NCI-H1105 (cell line): Measurements from ENCODE around the gene IL27RA.
"Not testable (repeated sequence)": the region's sequence is repeated elsewhere in the genome, so short reads cannot be mapped to it uniquely, and the experiment has no call there.

Experiments
- DNase-seq: peaks from one replicate; lab custom pipeline; 2025; lab: John Stamatoyannopoulos, UW

Gene IL27RA

DNA sequence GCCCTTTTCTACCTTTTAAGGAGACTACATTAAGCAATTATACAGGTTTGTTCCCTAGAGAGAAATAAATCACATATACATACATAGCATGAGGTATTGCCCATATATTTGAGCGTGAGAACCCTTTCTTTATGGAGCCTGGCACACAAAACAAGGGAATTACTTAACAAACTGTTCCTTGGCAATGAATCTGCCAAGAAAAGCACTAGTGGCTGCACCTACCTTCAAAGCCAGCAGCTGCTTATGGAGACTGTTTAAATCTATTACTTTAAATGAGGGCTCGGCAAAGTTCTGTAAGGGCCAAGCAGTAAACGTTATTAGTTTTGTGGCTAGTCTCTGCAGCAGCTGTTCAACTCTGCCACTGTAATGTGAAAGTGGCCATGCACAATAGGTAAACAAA lies 32.5 kb upstream of the IL27RA start:
- DNase-seq, result no peak

DNA sequence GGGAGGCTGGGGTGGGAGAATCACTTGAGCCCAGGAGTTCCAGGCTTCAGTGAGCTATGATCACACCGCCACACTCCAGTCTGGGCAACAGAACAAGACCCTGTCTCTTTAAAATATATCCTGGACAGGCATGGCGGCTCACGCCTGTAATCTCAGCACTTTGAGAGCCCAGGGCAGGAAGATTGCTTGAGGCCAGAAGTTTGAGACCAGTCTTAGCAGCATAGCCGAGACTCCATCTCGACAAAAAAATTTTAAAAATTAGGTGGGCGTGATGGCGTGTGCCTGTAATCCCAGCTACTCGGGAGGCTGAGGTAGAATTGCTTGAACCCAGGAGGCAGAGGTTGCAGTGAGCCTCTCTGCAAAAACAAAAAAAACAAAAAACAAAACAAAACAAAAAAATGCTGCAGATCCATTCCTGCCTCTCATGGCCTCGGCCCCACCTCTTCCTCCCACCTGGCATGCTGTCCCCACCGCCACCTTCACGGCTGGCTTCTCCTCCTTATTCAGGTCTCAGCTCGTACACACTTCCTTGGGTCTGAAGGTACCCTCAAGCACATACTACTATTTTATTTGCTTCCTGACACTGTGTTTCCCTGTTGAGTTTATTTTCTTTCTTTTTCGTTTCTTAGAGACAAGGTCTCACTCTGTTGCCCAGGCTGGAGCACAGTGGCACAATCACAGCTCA lies 30.7 kb upstream of the IL27RA start:
- no peak for DNase-seq

DNA sequence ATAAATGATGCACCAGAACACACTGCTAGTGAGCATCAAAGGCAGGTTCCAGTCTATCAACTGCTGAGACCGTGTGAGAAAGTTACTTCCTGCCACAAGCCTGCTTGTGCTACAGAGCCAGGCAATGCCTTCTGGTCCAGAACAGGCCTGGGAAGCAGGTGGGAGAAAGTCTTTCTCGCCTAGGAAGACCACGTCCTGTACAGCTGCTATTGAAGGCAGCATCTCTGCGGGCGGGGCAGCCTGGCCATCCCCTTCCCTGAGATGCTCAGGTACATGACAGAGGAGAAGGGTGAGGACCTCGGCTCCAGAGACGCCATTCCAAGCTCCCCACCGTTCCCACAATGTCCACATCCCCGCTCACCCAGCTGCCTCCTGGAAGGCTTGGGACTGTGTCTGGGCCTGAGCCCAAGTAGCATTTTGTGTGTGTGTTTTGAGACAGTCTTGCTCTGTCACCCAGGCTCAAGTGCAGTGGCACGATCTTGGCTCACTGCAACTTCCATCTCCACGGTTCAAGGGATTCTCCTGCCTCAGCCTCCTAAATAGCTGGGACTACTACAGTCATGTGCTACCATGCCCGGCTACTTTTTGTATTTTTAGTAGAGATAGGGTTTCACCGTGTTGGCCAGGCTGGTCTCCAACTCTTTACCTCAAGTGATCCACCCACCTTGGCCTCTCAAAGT lies 28.9 kb upstream of the IL27RA start:
- no peak for DNase-seq

DNA sequence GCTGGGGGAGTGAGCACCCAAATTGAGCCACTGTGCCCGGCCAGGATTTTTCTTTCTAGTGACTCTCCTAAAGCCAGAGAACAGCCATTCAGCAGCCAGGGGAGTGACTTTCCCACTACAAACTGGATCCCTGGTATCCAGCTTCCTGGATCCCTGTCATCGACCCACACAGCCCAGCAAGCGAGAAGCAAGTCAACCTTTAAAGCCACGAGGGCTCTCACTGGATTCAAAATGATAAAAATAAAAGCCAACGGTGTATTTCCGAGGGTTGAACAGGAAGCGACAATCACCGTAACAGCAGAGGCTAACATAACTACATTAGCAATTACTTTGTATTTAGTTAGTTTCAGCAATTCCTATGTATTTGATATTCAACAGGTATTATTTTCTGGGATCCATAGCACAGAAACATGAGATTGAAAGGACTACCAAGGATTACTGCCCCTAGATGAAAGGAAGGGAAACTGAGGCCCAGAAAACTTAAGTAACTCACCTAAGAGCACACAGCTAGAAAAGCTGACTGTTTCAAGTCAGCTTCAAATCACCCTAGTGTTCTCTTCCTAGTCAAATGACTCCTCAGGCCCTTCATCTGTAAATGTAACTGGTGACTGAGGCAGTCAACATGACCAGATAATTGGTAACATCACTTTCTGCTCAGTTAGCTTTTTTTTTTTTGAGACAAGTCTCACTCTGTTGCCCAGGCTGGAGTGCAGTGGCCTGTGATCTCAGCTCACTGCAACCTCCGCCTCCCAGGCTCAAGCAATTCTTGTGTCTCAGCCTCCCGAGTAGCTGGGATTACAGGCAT lies 28.1 kb upstream of the IL27RA start:
- no peak for DNase-seq

DNA sequence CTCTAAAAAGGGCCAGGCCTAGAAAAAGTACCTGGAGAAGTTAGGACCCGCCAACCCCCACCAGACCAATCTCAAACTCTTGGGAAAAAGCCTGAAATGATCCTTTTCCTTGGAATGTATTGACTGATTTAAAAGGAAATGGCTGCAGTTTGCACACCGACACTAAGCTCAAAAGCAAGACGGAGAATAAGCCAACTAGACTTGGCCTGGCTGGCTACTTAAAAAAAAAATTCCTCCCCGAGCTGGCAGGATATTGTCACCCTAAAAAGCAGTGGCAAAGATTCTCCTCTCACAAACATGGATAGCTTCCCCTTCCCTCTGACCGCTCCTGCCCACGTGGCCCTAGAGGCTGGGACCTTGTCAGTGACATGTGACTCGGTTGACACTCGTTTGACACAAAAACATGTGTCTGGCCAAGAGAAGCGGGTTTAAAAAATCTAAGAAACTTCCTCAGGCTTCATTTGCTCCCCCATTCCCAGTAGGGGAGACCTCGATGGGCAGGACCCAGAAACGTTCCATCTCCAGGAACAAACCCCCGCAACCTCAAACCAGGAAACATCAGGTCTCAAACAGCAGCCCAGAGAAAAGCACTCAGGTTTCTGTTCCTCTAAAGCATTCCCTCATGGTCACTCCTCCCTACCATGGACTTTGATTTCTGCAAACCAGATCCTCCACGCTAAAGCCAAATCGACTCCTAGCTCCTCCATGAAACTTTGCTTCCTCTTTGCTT lies 26.8 kb upstream of the IL27RA start:
- DNase-seq, result no peak

DNA sequence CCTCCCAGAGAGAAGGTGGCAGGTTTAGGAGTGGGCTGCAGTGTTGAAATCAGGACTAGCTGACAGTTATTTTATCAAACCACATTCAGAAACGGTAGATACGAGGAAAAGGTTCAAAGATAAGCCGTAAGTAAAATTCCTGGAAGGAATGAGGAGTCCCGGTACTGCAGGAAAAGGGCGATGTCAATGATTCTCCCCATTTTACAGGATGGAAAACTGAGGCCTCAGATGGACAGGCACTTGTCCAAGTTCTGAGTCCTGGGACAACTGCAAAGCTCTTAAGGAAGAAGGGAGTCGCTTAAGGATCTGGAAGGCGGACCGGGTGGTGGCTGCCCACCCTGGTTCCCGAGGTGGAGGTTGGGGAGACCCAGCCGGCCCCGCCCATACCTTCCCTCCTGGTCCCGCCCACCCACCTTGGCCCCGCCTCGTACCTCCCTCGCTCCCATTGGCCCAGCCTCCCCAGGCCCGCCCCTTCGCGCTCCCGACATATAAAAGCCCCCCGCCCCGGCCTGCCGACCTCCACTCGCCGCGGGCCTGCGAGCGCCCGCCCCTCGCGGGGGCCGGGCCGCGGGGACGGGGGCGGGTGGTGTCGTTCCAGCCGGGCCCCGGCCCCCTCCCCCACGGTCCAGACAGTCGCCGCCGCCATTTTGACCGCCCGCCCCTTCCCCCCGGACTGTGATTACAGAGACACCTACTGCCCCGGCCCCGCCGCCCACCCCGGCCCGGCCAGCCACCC lies 26.0 kb upstream of the IL27RA start:
- peak; percentile 74 for DNase-seq

DNA sequence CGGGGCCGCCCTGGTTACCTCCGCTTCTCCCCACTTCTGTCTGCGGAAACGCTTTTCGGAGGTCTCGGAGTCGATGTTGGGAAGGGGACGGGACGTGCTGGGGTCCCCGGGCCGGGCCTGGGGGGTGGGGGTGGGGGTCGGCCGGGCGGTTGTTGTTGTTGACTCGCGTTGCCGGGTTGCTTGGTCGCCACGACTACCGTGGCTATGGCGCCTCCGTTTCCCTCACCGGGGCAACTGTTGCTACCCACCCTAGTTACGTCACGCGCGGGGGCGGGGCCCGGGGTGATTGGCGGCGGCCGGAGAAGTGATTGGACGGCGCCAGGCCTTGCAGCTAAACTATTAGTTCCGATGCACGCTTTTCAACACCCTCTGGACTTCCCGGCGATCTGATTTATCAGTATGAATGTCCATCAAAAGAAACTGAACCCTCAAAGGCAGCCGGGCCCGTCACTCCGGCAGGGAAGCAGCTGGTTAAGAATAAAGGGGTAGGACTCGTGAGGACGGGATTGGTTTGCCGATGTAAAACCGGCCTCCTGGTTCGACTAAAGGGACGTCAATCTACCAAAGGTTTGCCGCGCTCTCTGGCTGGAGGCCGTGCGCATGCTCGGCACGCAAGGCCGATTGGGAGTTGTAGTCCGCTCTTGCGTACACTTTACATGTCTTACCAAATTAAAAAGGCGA lies 25.3 kb upstream of the IL27RA start, which contains the start of gene RFX1:
Gene RFX1 (minus strand): TSS at position 236 of the 681 bp plus-strand sequence. CDS start 12,477 bp downstream, outside the sequence.
- peak; percentile 99 for DNase-seq

DNA sequence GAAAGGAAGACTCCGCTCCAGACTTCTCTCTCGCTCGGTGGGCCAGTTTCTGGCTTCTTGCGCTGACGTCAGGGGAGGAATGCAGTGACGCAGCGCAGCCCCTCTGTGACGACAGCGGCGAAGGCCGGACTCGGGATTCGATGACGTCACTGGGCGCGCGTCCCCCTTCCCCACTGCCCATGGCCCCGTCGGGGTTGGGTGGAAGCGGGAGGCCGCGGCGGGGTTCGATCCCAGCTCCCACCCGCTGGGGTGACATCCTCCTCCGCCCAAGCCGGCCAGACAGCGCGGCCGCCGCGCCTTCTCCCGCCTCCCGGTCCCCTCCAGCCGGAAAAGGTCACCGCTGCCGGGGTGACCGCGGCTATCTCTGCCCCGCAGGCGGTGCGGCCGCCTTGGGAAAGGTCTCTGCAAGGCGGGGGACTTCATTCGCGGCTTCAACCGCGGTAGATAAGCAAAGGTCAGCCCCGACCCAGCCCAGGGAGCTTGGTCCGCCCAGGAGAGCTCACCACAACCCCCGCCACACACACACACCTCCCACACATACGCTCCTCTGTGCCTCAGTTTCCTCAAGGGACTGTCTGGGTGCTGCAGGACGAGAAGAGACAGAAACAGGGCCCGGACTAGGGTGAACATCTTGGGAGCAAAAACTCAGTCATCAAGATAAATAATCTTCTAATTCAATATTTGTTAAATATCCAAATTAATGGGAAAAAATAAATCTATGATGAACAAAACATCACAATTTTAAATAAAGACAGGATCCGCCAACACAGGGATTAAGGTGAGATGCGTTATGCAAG lies 24.6 kb upstream of the IL27RA start:
- DNase-seq, result peak; percentile 94

DNA sequence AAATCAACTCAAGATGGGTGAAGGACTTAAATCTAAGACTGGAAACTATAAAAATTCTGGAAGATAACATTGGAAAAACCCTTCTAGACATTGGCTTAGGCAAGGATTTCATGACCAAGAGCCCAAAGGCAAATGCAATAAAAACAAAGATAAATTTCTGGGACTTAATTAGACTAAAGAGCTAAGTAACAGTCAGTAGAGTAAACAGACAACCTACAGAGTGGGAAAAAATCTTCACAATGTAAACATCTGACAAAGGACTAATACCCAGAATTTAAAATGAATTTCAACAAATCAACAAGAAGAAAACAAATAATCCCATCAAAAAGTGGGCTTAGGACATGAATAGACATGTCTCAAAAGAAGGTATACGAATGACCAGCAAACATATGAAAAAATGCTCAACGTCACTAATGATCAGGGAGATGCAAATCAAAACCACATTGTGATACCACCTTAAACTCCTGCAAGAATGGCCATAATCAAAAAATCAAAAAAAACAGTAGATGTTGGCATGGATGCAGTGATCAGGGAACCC lies 19.1 kb upstream of the IL27RA start:
- DNase-seq, result no peak

DNA sequence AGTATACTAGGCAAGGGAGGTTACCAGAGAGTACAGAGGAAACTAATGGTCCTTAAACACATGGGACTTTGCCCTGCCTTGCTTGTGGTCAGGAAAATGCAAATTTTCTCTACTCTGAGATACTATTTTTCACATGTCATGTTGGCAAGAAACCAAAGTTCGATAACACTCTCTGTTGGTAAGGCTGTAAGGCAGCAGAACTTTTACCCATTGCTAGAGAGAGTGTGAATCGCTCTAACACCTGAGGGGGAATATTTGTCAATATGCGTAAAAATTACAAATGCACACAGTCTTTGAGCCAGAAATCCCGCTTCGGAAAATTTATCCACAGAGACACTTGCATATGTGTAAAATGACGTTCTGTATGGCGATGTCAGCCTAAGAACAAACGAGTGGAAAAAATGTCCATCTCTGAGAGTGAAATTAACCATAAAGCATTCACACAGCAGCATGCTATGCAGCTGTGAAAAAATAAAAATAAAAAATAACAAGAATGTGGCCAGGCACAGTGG lies 16.0 kb upstream of the IL27RA start:
- DNase-seq, result no peak

DNA sequence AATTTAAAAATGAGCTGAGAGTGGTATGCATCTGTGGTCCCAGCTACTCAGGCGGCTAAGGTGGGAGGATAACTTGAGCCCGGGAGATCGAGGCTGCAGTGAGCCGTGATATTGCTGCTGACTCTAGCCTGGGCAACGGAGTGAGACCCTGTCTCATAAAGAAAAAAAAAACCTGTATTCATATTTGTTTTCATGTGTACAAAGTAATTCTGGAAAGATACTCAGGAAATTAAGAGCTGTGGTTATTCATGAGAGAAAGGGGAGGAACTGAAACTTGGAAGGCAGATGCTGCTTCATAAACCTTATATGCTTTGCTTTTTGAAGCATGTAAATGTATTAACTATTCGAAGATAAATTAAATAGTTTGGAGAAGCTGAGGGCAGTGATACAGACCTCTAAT lies 12.5 kb upstream of the IL27RA start:
- no peak for DNase-seq

DNA sequence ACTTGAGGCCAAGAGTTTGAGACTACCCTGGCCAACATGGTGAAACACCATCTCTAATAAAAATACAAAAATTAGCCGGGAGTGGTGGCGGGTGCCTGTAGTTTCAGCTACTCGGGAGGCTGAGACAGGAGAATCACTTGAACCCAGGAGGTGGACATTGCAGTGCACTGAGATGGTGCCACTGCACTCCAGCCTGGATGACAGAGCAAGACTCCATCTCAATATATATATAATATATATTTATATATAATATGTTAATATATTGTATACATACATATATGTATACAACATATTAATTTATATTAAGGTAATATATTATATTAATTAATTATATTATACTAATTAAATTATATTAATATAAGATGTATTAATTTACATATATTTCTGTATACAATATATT lies 11.8 kb upstream of the IL27RA start:
- not testable (repeated sequence) for DNase-seq

DNA sequence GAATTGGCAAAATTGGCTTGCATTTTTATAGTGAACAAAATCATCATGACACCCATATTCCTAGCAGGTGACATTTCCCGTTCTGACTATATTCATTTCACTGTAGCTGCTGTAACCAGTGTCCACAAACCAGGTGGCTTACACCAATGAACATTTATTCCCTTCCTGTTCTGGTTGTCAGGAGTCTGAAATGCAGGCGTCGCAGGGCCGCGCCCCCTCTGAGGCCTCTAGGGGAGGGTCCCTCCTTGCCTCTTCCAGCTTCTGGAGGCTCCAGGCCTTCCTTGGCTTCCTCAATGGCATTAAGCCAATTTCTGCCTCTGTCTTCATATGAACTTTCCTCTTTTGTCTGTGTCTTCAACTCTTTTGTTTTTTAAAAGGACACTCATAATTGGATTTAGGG lies 10.1 kb upstream of the IL27RA start:
- DNase-seq, result no peak

DNA sequence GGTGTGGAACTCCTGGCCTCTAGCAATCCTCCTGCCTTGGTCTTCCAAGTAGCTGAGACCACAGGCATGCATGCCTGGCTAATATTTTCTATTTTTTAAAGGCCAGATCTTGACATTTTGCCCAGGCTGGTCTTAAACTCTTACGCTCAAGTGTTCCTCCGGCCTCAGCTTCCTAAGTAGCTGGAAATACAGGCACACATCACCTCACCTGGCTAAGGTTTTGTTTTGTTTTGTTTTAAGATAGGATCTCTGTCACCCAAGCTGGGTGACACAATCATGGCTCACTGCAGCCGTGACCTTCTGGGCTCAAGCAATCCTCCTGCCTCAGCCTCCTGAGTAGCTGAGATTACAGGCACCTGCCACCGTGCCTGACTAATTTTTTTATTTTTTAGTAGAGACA lies 9.1 kb upstream of the IL27RA start:
- DNase-seq, result no peak

DNA sequence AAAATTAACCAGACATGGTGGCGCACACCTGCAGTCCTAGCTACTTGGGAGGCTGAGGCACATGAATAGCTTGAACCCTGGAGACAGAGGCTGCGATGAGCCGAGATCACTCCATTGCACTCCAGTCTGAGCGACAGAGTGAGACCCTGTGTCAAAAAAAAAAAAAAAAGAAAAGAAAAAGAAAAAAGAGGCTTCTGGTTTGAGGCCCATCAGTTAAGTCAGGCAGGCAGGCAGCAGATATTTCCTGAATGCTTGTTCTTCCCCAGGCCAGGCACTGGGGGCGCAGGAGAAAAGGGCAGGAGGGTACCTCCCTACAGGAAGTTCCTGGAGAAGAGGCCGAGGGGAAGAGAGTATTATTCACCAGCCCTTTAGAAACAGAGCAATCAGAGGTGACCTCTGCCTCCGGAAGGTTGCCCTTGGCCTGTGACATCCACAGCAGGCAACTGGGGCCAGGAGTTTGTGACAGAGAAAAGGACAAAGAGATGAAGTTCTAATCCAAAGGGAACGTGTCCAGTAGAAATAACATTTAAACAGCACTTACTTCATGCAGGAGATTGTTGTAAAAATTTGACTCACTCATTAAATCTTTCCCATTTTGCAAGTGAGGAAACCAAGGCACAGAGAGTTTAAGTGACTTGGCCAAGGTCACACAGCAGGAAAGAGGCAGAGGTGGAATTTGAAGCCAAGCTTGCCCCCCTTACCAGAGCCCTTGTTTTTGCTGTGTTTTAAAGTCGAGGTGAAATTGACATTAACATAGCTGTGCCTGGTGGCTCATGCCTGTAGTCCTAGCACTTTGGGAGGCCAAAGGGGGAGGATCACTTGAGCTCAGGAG lies 7.9 kb upstream of the IL27RA start:
- no peak for DNase-seq

DNA sequence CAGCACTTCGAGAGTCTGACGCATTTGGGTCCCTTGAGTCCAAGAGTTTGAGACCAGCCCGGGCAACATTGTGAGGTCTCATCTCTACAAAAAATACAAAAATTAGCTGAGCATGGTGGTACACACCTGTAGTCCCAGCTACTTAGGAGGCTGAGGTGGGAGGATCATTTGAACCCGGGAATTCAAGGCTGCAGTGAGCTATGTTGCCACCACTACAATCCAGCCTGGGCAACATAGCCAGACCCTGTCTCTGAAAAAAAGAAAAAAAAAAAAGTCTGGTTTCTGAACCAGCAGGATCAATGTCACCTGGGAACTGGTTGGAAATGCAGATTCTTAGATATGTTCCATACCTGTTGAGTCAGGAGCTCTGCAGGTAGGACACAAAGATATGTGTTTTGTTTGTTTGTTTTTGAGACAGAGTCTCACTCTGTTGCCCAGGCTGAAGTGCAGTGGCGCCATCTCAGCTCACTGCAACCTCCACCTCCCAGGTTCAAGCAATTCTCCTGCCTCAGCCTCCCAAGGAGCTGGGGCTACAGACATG lies 4.8 kb upstream of the IL27RA start:
- DNase-seq, result not testable (repeated sequence)

DNA sequence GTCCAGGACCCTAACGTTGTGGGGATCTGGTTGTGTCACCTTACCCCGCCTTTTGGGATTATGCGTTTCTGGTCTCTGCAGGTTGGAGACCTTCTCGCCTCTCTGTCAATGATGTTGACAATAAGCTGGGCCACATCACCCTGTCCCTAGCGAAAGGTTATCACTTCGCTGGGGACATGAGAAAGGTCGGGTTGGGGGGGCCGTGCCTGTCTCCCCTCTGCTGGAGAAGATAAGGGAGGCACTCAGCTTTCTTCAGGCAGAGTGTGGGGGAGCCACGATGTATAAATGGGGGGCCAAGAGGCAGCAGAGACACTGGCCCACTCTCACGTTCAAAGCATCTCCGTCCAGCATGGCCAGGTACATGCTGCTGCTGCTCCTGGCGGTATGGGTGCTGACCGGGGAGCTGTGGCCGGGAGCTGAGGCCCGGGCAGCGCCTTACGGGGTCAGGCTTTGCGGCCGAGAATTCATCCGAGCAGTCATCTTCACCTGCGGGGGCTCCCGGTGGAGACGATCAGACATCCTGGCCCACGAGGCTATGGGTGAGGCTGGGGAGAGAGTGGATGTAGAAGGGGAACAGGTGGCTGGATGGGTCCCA lies 3.6 kb upstream of the IL27RA start, which contains the start of gene RLN3:
Gene RLN3 (plus strand): TSS at position 293 of the 595 bp plus-strand sequence. CDS start 57 bp downstream, at position 350.
- DNase-seq, result no peak

DNA sequence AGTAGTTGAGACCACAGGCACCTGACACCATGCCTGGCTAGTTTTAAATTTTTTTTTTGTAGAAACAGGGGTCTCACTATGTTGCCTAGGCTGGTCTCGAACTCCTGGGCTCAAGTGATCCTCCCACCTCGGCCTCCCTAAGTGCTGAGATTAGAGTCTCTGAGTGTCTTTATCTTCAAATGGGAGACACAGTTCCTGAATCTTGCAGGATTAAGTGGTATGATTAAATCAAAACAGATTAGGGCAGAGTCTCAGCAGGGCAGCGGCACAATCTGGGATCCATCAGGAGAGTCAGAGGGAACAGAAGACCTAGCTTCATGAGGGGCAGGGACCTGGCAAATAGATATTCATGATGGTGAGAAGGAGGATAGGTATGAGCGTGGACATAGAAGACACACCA lies 2.7 kb upstream of the IL27RA start:
- no peak for DNase-seq
